ENCODE data around the gene RBBP8.
"Not testable (repeated sequence)": the region's sequence is repeated elsewhere in the genome, so short reads cannot be mapped to it uniquely, and the experiment has no call there.

RBBP8 gene

DNA sequence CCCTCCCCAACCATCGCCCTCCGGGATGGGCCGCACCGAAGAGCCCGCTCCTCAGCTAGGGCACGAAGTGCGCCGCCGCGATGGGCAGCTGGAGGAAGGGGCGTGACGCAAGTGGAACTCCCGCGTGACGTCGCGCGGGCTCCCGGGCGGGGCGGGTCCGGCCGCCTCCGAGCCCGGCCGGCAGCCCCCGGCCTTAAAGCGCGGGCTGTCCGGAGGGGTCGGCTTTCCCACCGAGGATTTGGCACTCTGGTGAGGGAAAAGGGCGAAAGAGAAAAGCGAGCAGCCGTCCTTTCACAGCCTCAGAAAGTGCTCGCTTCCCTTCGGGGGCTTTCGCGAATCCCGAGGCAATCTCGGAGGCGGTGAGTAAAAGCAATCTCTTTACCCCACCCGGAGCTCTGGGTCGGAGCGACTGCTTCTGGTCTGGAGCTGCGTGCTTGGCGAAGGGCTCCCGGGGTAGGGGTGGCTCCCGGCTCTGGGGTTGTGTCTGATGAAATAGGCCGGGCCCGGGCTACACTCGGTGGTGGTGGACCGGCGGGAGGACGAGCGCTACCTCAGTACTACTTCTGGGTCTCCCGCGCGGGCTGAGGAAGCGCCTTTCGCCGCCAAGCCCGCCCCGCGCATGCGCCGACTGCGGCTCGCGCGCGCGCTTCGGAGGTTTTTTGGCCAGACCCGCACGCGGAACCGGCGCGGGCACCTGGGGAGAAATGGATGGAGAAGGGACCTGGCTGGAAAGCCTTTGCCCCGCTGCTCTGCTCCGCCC is at the start of gene RBBP8:
Gene RBBP8 (plus strand): TSS at position 123 of the 760 bp plus-strand sequence. CDS start 3,524 bp downstream, outside the sequence.
- DNase-seq, result peak; percentile 64 to 70

- no peak for DNase-seq
These were observed 49.3 kb upstream of the RBBP8 start for GRCh38 chr18:22883827-22884226.

- DNase-seq, result not testable (repeated sequence)
These were observed 47.4 kb upstream of the RBBP8 start for GRCh38 chr18:22885694-22886093.

- DNase-seq, result no peak
These were observed 33.7 kb upstream of the RBBP8 start for GRCh38 chr18:22899421-22899820.

GRCh38 chr18:22900558-22901238 is 32.4 kb upstream of the RBBP8 start:
- no peak for DNase-seq

- DNase-seq, result no peak
These were observed 31.0 kb upstream of the RBBP8 start for GRCh38 chr18:22902093-22902492.

GRCh38 chr18:22903248-22903647 is 29.9 kb upstream of the RBBP8 start:
- DNase-seq, result not testable (repeated sequence)

DNA sequence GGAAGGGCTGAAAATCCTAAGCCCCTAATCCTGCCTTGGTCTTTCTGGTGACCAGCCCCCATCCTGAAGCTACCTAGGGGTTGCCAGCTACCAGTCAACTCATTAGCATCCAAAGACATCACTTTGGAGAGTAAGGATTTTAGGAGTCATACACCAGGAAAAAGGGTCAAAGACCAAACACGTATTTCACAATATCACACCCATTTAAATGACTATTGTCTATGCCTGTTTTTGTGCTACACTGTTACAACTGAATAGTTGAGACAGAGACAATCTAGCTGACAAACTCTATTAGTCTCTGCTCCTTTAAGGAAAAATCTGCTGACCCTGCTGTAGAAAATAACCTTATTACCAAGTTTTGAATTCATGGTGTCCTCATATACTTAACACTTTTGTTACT is 21.0 kb upstream of the RBBP8 start:
- DNase-seq, result no peak

GRCh38 chr18:22912835-22913234 is 20.3 kb upstream of the RBBP8 start:
- DNase-seq, result no peak

DNA sequence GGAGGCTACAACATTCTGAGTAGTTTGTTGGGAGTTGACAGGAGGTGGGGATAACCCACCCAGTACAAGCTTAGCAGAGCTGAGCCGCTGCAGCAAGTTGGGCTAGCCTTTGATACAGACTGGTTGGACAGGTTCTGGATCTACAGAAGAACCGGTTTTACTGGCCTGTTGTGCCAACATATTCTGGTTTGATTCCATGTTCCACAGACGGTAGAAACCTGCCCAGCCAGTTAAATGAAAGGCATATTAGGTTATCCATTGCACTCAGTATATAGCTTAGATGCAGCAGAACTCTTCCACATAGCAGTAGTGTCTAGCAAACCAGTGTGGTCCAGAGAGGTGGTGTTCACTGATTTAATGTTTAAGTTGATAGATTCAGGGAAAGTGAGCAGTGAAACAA is 19.3 kb upstream of the RBBP8 start:
- no peak for DNase-seq

- no peak for DNase-seq
These were observed 18.5 kb upstream of the RBBP8 start for GRCh38 chr18:22914633-22915032.

GRCh38 chr18:22915337-22915736 is 17.8 kb upstream of the RBBP8 start:
- DNase-seq, result no peak

DNA sequence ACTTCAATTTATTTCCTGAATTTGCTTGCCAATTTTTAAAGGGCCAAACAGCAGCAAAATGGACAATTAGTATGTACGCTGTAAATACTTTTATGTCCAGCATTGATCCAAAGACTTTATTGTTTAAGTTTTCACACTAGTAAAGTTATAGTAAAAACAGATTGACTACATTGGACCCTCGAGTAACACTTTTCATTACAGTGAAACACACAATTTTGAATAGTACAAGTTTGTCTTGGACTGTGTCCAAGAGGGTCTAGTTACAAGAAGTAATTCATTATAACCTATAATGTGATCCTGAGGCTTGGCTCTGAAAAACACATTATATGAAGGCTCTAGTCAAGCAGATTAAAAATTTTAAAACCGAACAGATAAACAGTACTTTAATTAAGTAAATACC is 11.4 kb upstream of the RBBP8 start:
- DNase-seq, result no peak

- no peak for DNase-seq
These were observed 8.5 kb upstream of the RBBP8 start for GRCh38 chr18:22924589-22924988.

DNA sequence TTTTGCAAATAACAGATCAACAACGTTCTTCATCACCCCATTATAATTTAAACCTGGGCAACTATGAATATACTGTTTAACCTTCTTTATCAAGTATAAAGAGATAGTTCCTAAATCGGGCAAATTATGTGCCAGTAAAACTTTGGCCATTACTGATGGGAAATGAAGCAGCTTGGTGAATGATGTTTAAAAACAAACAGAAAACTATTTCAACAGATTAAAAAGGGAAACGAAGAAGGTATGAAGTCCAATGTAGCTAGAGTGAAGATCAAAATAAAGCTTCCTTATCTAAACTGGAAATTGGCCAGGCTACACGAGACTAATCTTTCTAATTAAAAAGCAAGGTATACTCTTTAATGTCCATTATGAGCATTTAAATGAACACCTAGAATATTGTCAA is 6.7 kb upstream of the RBBP8 start:
- DNase-seq, result no peak

- no peak for DNase-seq
These were observed 4.8 kb upstream of the RBBP8 start for GRCh38 chr18:22928339-22928738.

GRCh38 chr18:22930089-22930713 is 2.9 kb upstream of the RBBP8 start:
- DNase-seq, result peak; percentile 16 to 22

DNA sequence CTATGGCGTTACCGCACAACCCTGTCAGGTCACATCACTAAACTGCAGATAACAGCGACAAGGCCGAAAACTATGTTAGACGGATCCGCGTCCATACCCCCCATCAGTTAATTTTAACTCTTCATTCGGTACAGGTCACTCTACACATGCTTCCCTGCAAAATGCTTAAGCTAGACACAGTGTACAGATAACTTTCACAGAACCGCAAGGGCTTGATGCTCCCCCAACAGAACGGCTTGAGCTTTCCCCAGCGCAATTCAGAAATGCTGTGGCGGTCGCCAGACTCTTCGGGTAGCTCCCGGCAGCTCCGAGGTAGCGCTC is 283 bp upstream of the RBBP8 start:
- peak in 1 of 2 experiments; percentile 39 for DNase-seq

DNA sequence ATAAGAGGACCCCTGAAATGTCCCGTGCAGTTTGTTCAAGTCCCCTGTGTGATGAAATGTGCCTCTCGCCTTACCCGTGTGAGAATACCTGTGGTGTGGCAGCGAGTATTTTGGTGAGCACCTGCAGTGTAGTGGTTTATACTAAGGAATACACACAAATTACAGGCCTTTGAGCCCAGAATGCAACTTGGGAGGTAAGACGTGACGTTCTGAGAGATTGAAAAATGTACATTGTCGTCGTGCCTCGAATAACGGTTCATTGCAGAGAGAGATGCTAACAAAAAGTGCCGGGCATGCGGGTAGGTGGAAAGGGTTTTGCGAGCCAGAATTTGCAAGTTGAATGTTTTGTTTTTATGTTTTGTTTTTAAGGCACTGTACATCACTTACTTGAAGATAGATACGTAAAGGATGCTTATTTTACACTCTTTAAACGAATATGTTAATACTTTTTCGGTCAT is 867 bp downstream of the RBBP8 start:
- DNase-seq, result peak in 1 of 2 experiments; percentile 63

DNA sequence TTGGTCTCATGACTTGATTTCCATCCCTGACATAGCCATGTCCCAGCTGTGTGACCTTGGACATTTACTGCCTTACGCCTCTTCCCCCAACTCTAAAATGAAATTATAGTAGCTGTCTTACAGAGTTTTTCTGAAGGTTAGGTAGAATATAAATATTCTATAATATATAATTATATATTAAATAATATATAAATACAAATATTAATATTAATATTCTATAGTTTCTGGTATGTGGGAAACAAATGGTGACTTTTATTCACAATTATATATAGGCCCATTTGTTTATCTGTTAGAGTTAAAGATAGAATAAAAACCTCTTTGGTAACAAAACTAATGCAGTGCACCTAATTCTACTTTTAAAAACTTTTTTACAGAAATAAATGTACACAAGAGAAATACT is 1.7 kb downstream of the RBBP8 start:
- no peak for DNase-seq

- DNase-seq, result no peak
These were observed 2.3 kb downstream of the RBBP8 start for GRCh38 chr18:22935431-22935830.

DNA sequence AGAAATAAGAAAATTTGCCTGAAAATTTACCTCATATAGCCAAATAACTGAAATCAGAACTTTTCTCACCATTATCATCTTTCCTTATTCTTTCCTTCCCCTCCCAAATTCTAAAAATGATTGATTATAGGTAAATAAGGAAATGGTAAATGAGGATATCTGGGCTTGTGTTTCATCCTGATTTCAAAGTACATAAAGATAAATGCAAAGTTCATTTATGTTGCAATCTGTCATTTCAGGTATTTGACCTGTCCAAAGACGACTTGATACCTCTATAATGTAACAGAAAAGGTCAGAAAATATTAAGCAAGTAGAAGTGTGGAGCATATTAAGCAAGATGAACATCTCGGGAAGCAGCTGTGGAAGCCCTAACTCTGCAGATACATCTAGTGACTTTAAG is 3.4 kb downstream of the RBBP8 start:
- DNase-seq, result no peak

DNA sequence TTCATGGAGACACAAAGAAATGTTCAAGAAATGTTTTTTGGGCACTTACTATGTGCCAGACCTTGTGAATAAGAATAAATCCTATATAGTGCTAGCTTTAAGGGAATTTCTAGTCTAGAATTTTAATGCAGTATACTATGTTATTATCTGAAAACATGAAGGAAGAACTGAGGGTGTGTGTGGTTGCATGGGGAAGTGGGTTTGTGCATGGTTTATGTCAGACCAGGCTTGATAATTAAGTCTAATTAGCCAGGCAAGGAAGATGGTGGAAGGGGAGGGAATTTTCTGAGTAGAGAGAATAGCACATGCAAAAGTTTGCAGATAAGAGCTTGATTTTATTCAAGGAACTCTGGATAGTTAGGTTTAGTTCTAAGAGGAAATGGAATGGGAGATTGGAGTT is 6.5 kb downstream of the RBBP8 start:
- DNase-seq, result no peak

GRCh38 chr18:22943847-22944246 is 10.7 kb downstream of the RBBP8 start:
- DNase-seq, result no peak
